ENCODE measurements around the gene ST14. TPM values are rescaled to one million over a fixed set of nuclear protein-coding genes. Genes with fewer than 3 reads are reported as not detected.

Gene ST14
- total and polyA plus RNA-seq, 11 donors, result 0.37 to 13.0 (median 1.3) TPM

DNA sequence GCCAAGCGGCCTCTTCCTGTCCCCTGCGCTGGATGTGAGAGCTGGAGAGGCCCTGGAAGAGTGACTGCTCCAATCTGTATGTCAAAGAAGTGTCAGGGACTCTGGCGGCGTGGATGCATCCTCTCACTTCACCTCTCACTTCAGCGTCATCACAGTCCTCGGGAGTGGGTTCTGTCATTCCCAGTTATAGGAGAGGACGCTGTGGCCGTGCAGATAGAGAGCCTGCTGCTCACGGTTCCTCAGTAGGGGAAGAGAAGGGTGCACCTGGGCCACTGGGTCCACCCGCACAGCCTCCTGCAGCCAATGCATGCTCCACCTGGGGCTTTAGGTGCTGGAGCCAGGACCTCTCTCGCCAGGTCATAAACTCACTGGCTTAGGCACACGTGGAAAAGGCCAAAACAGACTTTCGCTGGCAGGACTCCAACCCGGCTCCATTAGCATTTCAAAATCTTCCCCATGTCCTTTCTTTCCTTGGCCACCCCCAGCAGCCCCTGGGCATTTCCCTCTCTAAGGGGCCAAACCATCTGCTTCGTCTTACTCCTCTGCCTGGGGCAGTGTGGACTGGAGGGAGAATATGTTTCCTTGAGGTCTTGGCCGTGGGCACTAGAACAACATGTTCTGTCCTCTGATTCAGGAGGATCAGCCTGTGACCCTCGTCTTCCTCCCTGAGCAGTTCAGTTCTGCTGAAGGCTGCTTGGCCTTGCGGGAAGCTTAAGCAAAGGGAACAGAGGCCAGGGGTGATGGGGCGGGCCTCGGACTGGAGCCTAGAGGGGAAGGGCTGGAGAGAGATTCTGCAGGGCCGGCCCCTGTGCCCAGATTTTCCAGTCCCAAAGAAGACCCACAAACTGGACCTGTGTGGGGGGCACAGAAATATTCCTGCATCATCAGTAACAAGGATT, 57.8 kb downstream of the ST14 start:
- ATAC-seq (no peak), DNase-seq (peak in 2 of 5 donors; percentile 14 to 21)
- Histone ChIP-seq H3K36me3 (no peaks in the 10 kb centered on the region), H3K27ac (no peak overlapping the region), H3K9me3 (no peaks in the 10 kb centered on the region), H3K4me1 (peaks cover 0 to 8% (median 4%) of the 10 kb centered on the region in 12 donors), H3K4me3 (no peak overlapping the region), H3K27me3 (peaks cover 0 to 3% (median 0%) of the 10 kb centered on the region in 9 donors)
- WGBS, 4 donors, result 75 to 87% (median 82%) methylated on average over 20 to 21 of the region's 21 CpGs
- intact Hi-C loops (cut with DNase I), result loop anchor here in 6 of 10 donors (5.0 to 10.0 kb wide), 4 partner anchors 167 to 677 kb away; no protein-coding TSS in a partner anchor
- TF ChIP-seq, protein P1, sequence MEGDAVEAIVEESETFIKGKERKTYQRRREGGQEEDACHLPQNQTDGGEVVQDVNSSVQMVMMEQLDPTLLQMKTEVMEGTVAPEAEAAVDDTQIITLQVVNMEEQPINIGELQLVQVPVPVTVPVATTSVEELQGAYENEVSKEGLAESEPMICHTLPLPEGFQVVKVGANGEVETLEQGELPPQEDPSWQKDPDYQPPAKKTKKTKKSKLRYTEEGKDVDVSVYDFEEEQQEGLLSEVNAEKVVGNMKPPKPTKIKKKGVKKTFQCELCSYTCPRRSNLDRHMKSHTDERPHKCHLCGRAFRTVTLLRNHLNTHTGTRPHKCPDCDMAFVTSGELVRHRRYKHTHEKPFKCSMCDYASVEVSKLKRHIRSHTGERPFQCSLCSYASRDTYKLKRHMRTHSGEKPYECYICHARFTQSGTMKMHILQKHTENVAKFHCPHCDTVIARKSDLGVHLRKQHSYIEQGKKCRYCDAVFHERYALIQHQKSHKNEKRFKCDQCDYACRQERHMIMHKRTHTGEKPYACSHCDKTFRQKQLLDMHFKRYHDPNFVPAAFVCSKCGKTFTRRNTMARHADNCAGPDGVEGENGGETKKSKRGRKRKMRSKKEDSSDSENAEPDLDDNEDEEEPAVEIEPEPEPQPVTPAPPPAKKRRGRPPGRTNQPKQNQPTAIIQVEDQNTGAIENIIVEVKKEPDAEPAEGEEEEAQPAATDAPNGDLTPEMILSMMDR (IDR thresholded peaks at IDR 0.05), result no peak
- TF ChIP-seq POLR2A (IDR thresholded peaks at IDR 0.05), result no peak

DNA sequence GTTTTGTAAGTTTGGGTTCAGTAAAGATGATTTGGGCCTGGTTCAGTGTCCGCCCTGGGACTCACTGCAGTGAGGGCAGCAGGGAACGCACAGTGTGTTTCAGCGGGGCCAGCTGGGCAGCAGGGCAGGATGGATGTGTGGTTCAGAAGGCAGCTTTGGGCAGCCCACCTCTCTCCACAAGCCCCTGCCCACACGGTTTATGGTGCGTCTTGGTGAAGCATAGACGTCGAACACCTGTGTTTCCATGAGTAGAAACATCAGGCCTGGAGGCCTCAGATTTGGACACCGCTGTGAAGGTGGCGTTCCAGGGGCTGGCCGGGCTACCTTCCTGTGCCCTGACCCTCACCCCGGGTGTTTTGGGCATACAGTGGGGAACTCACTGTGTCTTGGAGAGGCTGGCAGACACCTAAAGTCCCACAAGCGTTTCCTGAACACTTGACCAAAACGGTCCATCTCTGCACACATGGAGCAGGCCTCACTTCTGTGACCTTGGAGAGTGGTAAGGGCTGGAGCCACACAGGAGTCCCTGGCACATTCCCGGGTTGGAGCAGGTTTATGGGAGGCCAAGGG, 59.0 kb downstream of the ST14 start:
- TF ChIP-seq, protein P1 (IDR thresholded peaks at IDR 0.05), result no peak
- Histone ChIP-seq H3K4me1 (no peaks in the 10 kb centered on the region), H3K36me3 (no peaks in the 10 kb centered on the region), H3K27ac (no peak overlapping the region), H3K27me3 (no peaks in the 10 kb centered on the region), H3K4me3 (no peak overlapping the region), H3K9me3 (no peaks in the 10 kb centered on the region)
- intact Hi-C loops (cut with DNase I), result loop anchor here in 6 of 10 donors (5.0 to 10.0 kb wide), 4 partner anchors 166 to 676 kb away; no protein-coding TSS in a partner anchor
- peak in 2 of 5 donors; percentile 8 to 41 for DNase-seq
- WGBS, 4 donors, result 89 to 93% (median 91%) methylated on average over 13 to 14 of the region's 14 CpGs
- no peak for ATAC-seq

DNA sequence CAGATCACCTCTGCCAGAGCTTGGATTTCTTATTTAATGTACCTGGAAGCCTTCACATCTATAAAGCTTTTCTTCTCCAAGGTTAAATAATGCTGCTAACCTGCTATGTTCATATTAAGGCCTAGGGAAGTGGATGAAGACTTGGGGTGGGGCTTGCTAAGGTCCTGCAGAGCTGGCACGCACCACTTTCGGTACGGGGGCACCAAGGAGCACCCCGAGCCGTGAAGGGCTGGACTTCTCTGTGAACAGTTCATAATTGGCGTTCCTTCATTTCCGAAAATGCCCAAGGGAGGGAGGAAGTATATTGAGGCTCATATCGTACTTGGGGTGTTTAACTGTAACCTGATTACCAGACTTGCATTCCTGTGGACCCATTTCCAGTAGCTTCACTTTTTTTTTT, 59.6 kb downstream of the ST14 start:
- H3K4me3 ChIP-seq, result no peak overlapping the region
- peaks cover 0 to 5% (median 0%) of the 10 kb centered on the region in 12 donors for H3K4me1 ChIP-seq
- intact Hi-C loops (cut with DNase I), result loop anchor here in 6 of 10 donors (5.0 to 10.0 kb wide), 4 partner anchors 166 to 676 kb away; no protein-coding TSS in a partner anchor
- H3K27ac ChIP-seq, result no peak overlapping the region
- 94 to 97% (median 95%) methylated on average over 8 of the region's 8 CpGs for WGBS, 4 donors
- H3K9me3 ChIP-seq, result no peaks in the 10 kb centered on the region
- H3K27me3 ChIP-seq, result no peaks in the 10 kb centered on the region
- H3K36me3 ChIP-seq, result no peaks in the 10 kb centered on the region
- TF ChIP-seq, protein P1 (IDR thresholded peaks at IDR 0.05), result no peak
- no peak for TF ChIP-seq POLR2A (IDR thresholded peaks at IDR 0.05)
- ATAC-seq (no peak), DNase-seq (peak in 2 of 5 donors; percentile 8 to 18)

All from heart left ventricle (tissue), 16 donors.